Measurements from ENCODE around the gene RASGEF1C.
"Not testable (repeated sequence)": the region's sequence is repeated elsewhere in the genome, so short reads cannot be mapped to it uniquely, and the experiment has no call there.

The RASGEF1C gene

DNA sequence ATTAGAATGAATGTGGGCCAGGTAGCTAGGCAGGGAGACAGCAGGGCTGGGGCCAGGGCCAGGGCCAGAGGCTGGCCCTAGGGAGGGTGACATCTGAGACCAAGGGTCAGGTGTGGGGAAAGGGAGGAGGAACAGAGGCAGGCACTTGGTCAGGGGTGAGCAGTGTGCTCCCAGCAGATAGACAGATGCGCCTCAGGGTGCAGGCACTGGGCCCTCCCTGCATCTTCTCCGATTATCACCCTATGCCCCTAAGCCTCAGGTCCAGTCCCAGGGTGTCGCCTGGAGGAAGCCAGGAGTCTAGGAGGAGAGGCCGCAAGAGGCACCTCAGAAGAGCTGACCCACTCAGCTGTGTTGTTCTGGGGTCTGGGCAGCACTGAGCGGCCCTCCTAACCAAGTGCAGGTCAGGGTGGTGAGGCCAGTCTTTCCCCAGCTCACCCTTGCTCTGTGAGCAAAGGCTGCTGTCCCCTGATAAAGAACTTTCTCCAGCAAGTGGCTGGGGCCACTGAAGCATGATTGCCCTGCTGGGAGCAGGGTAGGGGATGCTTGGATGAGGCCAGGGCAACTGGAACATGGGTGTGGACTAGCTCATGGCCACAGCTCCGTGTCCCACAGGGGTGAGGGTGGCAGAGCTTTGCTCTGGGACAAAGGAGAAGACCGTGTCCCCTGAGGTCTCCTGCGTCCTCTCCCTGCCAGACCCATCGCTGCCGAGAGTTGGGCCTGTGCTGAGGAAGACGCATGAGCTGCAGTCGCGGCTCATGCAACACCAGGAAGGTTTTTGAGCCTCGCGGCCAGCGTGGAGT lies 2.1 kb upstream of the RASGEF1C start:
- DNase-seq, result no peak

DNA sequence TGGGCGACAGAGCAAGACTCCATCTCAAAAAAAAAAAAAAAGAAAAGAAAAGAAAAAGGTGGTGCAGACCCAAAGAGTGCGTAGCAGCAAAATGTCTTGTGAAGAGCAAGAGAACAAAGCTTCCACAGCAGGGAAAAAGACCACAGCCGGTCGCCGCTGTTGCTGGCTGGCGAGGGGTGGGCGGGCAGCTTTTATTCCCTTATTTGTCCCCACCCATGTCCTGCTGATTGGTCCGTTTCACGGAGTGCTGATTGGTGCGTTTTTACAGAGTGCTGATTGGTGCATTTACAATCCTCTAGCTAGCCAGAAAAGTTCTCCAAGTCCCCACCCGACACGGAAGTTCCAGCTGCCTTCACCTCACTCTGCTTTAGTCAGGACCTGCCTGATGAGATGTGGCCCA lies 1.1 kb upstream of the RASGEF1C start:
- not testable (repeated sequence) for DNase-seq

DNA sequence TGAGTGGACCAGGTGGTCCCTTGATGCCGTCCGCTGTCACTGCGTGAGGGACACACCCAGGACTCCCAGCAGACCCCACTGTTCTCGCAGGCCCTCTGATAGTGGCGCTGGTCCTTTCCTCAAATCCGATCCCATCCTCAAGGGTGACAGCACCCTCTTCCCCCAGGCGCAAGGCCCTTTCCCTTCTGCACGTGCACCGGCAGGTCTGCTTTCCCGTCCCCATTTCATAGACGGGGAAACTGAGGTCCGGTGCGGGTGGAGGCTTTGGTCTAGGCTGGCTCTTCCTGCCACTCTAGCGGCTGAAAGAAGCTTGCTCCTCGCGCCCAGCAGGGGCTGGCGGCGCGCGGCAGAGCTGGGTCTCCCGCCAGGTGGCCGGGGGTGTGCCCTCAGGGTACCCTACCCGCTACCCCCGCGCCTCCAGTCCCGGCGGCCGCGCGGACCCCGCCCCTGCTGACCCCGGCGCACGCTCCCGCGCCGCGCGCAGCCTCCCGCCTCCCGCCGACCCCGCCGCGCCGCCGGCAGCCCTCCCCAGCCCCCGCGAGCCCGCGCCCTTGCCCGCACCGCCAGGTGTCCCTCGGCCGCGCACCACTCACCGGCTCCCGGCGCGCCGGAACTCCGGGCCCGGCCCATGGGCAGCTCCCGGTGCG lies 453 bp downstream of the RASGEF1C start:
- no peak for DNase-seq

DNA sequence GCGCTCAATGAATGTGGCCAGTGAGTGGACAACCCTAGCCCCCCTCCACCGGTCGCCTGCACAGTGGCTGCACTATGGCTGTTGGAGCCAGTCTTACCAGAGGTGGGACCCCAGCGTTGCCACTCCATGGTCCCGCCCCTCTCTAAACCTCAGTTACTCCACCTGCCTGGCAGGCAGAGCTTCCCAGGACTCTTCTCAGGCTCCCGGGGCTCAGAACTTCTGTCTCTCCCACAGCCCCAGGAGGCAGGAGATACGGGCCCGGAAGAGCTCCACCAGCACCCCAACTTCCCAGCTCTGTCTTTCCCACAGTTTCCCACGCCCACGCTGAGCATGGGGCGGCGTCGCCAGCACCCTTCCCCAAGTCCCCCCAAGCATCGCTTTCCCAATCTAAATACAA lies 975 bp downstream of the RASGEF1C start:
- no peak for DNase-seq

DNA sequence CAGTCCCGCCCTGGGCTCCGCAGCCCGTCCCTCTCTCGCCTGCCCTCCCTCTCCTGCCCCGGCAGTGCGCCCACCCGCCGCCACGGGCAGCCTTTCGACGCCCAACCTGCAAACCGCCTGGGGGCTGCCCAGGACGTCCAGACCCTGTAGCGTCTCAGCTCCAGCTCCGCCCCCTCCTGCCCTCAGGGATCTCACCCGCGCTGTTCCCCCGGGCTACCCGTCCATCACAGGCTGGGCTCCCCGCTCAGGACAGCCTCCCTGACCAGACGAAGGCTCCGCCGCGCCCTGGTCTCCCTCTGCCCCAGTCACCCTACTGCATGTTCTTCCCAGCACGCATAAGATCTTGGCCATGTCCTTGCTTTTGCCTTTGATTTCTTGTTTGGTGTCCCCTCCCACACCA lies 1.4 kb downstream of the RASGEF1C start:
- no peak for DNase-seq

GRCh38 chr5:180206993-180207392 lies 2.0 kb downstream of the RASGEF1C start:
- DNase-seq, result no peak

GRCh38 chr5:180205916-180206315 lies 3.1 kb downstream of the RASGEF1C start:
- no peak for DNase-seq

GRCh38 chr5:180204276-180204819 lies 4.7 kb downstream of the RASGEF1C start:
- DNase-seq, result no peak

DNA sequence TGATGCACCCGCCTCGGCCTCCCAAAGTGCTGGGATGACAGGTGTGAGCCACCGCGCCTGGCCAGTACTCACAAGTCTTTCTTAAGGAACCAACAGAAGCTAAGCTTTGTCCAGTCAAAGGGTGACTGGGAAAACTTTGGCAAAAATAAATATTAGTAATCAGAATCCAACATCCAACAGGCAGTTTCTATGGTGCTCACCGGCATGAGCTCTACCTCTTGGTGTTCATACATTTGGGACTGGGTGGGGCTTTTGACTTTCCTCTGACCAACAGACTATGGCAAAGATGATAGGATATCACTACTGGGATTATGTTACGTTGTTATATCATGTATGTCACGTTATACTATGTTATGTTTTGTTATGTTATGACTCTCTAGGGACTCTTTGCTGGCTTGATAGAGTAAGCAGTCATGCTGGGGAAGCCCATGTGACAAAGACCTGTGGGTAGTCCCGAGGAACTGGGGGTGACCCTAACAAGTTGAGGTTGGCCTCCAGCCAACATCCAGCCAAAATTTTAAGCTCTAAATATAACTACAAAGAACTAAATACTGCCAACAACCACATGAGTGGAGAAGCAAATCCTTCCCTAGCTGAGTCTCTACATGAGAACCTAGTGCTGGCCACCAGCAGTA lies 6.0 kb downstream of the RASGEF1C start:
- DNase-seq, result no peak

- DNase-seq, result peak; percentile 42
These were observed 7.7 kb downstream of the RASGEF1C start for GRCh38 chr5:180201051-180201987.

- DNase-seq, result no peak
These were observed 9.6 kb downstream of the RASGEF1C start for GRCh38 chr5:180199390-180199789.

DNA sequence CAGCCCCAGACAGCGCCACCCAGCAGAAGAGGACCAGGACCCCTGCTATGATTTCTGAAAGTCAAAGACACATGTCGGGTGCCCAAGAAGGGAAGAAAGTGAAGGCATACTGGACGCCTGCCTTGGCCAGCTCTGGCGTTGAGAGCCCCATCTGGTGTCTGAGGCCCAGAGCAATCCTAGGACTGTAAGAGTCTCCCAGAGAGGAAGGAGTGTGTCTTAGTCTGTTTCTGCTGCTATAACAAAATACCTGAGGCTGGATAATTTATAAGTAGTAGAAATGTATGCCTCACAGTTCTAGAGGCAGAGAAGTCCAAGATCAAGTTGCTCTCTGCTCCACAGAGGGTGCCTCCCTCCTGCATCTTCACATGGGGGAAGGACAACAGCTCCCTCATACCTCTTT lies 10.8 kb downstream of the RASGEF1C start:
- no peak for DNase-seq

- DNase-seq, result no peak
These were observed 11.9 kb downstream of the RASGEF1C start for GRCh38 chr5:180197016-180197702.

GRCh38 chr5:180194410-180195345 lies 14.3 kb downstream of the RASGEF1C start:
- no peak for DNase-seq

GRCh38 chr5:180193749-180194375 lies 15.1 kb downstream of the RASGEF1C start:
- no peak for DNase-seq

DNA sequence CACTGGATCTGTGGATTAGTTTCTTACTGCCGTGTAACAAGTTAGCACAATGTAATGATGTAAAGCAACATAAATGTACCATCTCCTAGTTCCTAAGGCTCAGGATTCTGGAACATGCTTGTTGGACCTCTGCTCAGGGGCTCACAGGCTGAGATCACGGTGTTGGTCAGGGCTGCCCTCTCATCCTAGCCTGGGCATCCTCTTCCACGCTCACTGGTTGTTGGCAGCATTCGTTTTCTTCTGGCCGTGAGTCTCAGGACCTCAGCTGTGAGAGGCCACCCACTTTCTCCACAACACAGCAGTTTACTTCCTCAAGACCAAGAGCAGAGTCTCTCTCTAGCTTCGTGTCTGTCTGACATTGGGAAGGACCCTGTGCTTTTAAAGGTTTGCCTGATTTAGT lies 17.3 kb downstream of the RASGEF1C start:
- DNase-seq, result no peak

GRCh38 chr5:180187767-180188166 lies 21.2 kb downstream of the RASGEF1C start:
- DNase-seq, result no peak

DNA sequence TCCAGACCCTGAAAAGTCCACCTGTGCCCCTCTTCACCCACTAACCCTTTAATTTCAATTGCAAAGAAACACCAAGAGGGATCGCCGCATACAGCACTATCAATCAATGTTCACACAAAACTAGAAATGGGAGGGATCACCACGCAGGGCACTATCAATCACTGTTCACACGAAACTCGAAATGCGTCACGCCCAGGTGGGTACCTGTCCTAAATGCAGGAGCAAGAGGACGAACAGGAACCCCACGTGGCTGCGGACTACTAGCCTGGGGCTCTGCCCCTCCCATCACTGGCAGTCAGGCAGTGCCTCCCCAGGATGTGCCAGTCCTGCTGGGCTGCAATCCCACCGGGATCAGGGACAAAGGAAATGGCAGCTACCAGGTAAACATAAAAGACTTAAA lies 28.2 kb downstream of the RASGEF1C start:
- DNase-seq, result no peak

- no peak for DNase-seq
These were observed 28.6 kb downstream of the RASGEF1C start for GRCh38 chr5:180180421-180180820.

Data from stimulated activated CD8-positive, alpha-beta memory T cell treated with anti-CD3 and anti-CD28 coated beads, Interleukin-4, amount 100 ng/mL, for 48 hours (primary cell).